GM12872 (cell line): ENCODE measurements around the gene PNLDC1.

Source experiments
- TF ChIP-seq, protein P1 (sequence below): IDR thresholded peaks from 3 replicates; pipeline ENCODE4 v1.5.1; 2011; ENCODE audit warnings: low read depth, mild to moderate bottlenecking, low read length, moderate library complexity; ENCODE audit not compliant: insufficient read depth

Gene PNLDC1

GRCh38 chr6:159766906-159767305 lies 33.2 kb upstream of the PNLDC1 start:
- TF ChIP-seq, protein P1, sequence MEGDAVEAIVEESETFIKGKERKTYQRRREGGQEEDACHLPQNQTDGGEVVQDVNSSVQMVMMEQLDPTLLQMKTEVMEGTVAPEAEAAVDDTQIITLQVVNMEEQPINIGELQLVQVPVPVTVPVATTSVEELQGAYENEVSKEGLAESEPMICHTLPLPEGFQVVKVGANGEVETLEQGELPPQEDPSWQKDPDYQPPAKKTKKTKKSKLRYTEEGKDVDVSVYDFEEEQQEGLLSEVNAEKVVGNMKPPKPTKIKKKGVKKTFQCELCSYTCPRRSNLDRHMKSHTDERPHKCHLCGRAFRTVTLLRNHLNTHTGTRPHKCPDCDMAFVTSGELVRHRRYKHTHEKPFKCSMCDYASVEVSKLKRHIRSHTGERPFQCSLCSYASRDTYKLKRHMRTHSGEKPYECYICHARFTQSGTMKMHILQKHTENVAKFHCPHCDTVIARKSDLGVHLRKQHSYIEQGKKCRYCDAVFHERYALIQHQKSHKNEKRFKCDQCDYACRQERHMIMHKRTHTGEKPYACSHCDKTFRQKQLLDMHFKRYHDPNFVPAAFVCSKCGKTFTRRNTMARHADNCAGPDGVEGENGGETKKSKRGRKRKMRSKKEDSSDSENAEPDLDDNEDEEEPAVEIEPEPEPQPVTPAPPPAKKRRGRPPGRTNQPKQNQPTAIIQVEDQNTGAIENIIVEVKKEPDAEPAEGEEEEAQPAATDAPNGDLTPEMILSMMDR, result no peak

DNA sequence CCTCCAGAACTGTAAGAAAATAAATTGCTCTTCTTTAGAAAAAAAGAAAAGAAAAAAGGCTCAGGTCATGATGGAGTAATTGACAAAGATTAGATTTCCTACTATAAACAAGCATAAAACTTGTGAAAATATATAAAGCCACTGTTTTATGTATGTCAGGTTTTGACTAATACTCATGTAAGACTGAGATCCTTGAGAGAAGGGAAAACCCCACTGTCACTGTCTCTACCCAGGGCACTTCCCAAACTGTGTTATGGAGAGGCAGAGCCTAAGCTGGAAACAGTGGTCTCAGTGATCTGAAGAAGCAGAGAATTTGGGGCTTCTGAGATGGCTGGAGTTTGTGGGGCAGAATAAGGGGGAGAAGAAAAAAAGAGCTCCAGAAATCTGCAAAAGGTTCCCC lies 30.6 kb upstream of the PNLDC1 start:
- TF ChIP-seq, protein P1, result no peak

GRCh38 chr6:159772196-159772595 lies 27.9 kb upstream of the PNLDC1 start:
- TF ChIP-seq, protein P1, result no peak

DNA sequence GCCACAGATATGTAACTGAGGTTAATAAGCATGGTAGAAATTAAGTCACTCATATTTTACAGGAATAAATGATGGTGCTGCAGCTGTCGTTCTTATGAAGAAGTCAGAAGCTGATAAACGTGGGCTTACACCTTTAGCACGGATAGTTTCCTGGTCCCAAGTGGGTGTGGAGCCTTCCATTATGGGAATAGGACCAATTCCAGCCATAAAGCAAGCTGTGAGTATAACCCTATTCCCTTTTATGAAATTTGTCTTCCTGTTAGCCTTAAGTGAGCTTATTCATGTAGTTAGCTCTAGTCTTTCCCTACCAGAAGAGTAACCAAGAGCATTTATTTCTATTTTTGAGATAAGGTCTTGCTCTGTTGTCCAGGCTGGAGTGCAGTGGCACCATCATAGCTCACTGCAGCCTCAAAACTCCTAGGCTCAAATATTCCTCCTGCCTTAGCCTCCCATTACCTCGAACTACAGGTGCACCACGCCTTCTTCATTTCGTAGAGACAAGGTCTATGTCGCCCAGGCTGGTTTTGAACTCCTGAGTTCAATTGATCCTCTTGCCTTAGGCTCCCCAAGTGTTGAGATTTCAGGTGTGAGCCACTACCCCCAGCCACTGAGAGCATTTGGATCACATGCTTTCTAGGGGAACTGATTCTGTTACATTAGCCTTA lies 22.7 kb upstream of the PNLDC1 start:
- TF ChIP-seq, protein P1, result no peak

DNA sequence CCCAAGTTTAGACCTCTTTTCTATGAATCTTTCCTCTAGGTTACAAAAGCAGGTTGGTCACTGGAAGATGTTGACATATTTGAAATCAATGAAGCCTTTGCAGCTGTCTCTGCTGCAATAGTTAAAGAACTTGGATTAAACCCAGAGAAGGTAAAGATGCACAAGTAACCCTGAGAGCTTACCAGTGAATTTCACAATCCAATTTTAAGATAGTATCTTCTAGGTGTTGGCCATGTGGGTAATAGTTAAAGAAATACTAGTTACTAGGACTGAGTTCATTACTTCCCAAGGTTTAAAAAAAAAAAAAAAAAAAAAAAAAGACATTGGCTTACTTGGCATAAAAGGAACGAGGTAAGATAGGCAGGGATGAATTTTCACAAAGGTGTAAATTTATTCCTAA lies 21.9 kb upstream of the PNLDC1 start:
- TF ChIP-seq, protein P1, result no peak

DNA sequence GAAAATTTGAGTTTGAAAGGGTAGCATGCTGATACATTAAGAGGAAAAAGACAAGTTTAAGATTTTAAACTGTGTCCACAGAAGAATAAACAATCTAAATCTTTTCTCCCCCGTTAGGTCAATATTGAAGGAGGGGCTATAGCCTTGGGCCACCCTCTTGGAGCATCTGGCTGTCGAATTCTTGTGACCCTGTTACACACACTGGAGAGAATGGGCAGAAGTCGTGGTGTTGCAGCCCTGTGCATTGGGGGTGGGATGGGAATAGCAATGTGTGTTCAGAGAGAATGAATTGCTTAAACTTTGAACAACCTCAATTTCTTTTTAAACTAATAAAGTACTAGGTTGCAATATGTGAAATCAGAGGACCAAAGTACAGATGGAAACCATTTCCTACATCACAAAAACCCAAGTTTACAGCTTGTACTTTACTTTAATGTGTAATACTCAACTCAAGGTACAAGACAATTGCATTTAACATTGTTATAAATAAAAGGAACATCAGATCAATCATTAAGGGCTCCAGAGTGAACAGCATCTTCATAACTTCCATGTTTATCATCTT lies 21.5 kb upstream of the PNLDC1 start:
- TF ChIP-seq, protein P1, result no peak

DNA sequence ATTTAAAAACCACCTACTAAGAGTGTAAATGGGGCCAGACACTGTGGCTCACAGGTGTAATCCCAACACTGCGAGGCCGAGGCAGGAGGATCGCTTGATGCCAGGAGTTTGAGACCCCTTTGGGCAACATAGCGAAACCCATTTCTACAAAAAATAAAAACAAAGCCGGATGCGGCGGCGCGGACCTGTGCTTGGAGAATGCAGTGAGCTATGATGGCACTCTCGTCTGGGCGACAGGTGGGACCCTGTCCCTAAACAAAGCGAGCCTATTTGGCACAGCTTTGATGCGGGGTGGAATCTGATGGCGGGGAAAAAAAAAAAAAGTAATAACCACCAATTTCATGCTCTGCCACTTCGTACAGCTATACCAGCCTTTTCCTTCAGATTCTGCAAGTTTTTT lies 11.8 kb upstream of the PNLDC1 start:
- TF ChIP-seq, protein P1, result no peak
